Eye (tissue), 1 donor: ENCODE results near the gene SFT2D3.
"Not testable (repeated sequence)": the region's sequence is repeated elsewhere in the genome, so short reads cannot be mapped to it uniquely, and the experiment has no call there.

Source experiments
- DNase-seq: peaks from one replicate; pipeline ENCODE4 v3.0.0-alpha.2; 2015

Gene SFT2D3

DNA sequence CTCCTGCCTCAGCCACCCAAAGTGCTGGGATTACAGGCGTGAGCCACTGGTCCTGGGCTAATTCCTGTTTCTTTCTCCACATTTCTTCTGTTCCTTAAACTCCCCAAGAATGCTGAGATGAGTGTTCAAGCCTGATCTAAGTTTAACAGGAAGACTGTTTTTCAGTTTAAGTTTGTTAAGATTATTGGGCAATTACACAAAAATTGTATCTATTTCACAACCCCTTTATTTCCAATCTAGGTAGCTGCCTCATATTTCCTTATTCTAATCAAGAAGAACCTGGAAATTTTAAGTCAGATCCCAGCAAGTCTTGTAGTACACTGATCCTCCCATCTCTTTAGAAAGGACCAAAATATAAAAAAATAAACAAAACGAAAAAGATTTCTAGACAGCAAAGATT lies 11.7 kb downstream of the SFT2D3 start:
- DNase-seq = no peak

GRCh38 chr2:127713562-127713961 lies 12.3 kb downstream of the SFT2D3 start:
- DNase-seq = no peak

DNA sequence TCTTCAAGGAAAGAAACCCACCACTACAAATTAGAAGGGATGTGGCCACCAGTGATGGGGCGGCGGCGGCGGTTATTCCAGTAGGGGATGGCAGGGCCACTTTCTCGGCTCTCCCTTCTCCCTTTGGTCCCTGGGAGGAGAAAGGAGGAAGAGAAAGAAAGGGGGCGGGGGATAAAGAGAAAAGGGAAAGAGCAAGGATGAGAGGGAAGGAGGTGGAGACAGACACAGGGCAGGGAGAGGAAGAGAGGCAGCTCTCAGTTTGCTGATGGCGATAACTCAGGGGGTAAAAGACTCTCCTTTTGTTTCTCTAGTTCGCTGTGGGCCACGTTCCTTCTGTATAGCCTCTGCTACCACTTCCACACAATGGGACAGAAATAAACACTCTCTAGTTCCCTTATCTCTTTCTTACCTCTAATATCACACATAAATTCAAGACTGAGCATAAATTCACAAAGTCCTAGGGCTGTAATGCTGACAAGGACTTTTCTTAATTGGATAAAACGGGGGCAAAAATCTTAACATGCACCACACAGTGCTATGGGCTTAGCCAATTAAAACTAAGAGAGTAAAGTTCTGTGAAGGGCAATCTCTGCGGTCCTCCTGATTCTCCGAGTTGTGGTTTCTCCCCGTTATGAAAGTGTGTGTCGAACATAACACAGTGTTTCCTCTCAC lies 14.6 kb downstream of the SFT2D3 start:
- no peak for DNase-seq

- DNase-seq = no peak
Observed at GRCh38 chr2:127718271-127718670, 17.0 kb downstream of the SFT2D3 start.

GRCh38 chr2:127719301-127720218 lies 18.3 kb downstream of the SFT2D3 start:
- DNase-seq = no peak

DNA sequence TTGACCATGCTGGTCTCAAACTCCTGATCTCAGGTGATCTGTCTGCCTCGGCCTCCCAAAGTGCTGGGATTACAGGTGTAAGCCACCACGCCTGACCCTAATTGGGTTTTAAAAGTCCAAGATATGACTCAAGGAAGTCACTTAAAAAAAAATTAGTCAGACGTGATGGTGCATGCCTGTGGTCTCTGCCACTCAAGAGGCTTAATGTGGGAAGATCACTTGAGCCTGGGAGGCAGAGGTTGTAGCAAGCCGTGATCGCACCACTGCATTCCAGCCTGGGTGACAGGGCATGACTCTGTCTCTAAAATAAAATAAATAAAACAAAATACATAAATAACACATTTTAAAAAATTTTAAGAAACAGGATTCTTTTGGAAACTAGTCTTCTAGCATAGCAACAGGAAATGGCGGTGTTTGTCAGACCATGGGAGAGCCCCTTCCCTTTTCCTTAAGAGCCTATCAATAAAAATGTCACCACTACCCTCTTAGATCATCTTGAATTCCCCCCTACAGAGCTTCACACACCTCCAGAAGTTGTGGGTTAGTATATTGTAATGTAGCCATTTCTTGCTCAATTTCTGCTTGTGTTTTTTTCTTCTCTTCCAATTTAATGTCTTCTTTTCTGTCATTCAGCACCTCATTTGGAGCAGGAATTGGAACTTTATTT lies 20.1 kb downstream of the SFT2D3 start:
- no peak for DNase-seq

DNA sequence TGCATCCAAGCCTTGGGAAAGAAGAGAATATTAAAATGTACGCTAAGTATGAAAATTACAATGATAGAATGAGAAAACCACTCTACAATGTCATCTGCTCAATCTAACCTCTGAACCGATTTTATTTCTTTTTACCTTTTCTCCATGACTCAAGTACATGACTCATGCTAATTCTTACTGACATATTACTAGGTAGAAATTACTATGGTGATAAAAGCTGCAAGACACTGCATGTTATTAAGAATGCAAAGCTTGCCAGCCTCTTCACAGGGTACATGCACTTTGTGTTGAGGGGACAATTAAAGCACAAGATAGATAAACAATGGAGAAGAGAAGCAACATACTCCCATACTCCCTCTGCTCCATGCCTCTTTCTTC lies 20.7 kb downstream of the SFT2D3 start:
- no peak for DNase-seq

DNA sequence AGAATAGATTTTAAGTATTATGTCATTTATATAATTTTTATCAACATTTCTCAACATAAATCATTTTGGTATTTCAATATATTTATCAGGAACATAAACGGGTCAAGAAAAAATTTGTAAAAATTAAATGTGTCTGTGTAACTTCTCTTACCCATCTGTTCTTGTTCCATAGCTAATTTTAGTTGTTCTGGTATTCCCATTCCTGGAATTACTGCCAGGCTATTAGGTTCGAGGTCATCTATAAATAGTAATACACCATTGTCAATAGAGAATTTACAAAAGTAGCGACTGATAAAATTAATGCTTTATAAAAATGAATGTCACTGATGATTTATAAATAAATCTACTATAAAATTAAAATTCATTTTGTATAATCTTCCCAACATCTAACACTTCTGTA lies 21.5 kb downstream of the SFT2D3 start:
- no peak for DNase-seq

- DNase-seq = no peak
Observed at GRCh38 chr2:127726158-127726880, 25.0 kb downstream of the SFT2D3 start.

GRCh38 chr2:127733113-127733815 lies 32.0 kb downstream of the SFT2D3 start:
- DNase-seq = no peak

DNA sequence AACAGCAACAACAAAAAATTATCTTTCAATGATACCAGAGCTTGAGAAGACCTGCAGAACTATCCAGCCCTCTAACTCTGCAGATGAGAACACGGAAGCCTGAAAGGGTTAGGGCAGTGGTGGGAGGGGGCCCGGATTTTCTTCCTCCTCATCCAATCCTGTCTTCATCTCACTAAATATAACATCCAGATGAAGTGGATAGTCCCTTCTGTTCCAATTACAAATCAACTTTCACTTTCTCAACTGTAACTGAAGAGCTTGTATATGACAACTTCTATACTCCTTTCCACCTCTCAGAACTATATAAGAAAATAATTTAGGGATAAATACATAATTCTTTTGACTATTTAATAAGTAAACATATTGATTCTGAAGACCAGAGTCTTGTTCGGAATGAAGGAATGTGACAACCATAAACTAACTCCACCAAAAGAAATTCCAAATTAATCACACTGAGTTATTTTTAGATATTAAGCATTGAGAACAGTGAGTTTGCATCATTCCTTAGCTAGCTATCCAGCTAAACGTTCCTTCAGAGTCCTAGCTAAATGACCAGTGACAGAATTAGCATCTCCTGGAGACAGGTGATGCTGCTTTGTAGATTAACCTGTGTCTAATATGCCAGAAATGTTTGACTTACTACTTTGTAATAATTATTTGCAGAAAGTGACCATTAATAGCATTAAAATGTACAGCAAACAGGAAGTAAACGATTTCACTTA lies 32.7 kb downstream of the SFT2D3 start:
- DNase-seq = no peak

DNA sequence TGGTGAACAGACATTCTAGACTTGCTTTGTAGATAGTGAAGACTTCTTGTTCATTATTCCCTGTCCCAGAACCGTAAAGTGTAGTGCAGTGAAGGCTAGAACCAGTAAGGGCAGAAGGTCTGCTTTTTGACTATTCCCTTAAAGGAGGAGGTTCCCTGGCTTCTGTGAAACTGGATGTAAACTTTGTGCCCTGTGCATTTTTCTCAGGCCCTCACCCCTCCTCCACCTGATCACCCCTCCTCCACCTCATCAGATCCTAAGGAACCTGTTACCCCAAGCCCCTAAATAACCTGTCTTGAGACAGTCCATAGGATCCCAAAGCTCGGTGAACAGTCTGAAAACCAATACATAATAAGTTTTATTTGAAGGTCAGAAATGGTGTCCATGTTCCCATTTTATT lies 33.7 kb downstream of the SFT2D3 start:
- DNase-seq = no peak

DNA sequence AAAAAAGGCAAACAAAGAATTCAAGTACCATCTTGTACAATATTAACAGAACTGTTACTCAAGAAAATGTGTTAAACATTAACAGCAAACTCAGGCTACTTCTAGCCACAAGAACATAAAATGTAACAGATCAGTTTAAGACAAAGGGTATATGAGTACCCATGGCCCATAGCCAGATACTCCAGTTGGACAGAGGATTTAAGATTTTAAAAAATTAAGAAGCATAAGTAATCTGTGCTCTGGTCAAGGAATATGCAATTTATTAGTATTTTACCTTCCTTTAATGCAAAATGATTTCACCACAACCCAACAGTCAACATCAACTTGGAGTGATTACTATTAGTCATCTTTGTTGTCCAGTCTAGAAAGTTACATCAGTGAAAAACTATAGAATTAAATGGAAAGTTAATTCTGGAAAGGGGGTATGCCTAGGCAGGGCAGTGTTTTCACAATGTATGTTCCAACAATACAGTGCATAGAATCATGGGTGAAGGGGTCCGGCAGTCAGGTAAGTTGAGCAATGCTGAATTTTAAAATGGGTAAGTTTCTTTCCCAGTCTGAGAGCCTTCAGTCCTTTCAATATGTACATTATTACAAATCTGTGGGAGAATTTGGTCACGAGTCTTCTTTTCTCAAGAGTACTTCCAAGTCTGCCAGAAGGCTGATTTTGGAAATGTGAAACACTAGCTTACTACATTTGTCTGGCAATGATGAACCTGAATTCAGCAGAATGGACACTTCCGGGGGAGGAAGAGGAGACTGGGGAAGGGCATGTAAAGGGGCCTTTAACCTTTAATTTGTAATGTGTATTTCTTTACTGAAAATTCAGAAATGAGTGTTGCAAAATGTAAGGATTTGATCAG lies 34.5 kb downstream of the SFT2D3 start:
- DNase-seq = no peak

DNA sequence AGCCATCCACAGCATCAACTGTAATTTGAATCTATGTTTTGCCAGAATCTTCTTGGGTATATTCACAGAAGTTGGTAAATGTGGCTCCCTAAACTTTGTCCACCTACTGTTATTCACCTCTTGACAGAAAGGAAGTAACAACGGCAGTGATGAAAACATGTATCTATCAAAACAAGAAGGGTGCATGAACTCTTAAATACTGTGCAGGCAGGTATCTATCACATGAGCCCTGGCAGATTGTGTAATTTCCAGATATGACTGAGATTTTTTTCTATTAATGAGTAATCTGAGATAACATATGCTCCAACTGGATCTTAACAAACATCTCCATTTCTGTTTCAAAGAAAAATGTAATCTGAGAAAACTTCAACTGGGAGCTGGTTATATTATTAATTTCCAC lies 36.6 kb downstream of the SFT2D3 start:
- DNase-seq = no peak

- DNase-seq = no peak
Observed at GRCh38 chr2:127739800-127740199, 38.5 kb downstream of the SFT2D3 start.

- no peak for DNase-seq
Observed at GRCh38 chr2:127740665-127741288, 39.5 kb downstream of the SFT2D3 start.

DNA sequence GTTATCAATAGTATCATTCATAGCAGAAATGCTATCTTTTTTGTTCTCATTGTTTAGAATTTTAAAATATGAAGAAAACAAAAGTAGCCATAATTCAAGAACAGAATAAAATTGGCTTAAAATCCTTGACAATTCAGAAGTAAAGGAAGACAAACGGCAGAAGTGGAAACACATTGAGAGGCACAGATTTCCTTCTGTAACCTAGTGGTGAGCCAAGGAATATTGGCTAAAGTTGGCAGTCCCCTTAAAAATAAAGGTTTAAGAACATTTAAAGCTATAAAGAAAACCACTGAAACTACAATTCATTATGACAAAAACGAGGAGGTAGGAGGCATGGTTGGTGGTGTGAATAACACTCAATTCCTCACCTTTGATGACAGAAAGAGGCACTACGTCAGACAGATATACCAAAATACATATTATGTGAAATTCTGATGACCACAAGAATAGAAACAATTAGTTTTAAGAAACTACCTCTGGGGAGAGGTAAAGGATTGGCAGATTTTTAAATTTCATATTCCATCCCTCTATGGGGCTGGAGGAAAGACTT lies 42.3 kb downstream of the SFT2D3 start:
- DNase-seq = no peak

GRCh38 chr2:127747621-127748020 lies 46.3 kb downstream of the SFT2D3 start:
- no peak for DNase-seq

GRCh38 chr2:127749537-127749936 lies 48.2 kb downstream of the SFT2D3 start:
- not testable (repeated sequence) for DNase-seq

- no peak for DNase-seq
Observed at GRCh38 chr2:127753374-127753773, 52.1 kb downstream of the SFT2D3 start.
